Gastroesophageal sphincter (tissue), 3 donors: ENCODE measurements around the gene YY2.

Source experiments
- CTCF ChIP-seq, 4 experiments: fragments of 200-600 bp in 2 of 4; fragments of 450-650 bp in 2 of 4; sonication (generic) in 1 of 4; IDR thresholded peaks; one replicate each; pipeline ENCODE4 v1.5.1; 2017 to 2019; ENCODE audit warnings: antibody characterized with exemption in 4 of 4, mild to moderate bottlenecking in 2 of 4, moderate library complexity in 2 of 4
- POLR2A ChIP-seq, 2 donors: fragments of 450-650 bp; IDR thresholded peaks; one replicate each; pipeline ENCODE4 v1.6.1; 2017; ENCODE audit warnings: antibody characterized with exemption in 2 of 2, mild to moderate bottlenecking in 2 of 2, moderate library complexity in 1 of 2

- TF ChIP-seq CTCF (IDR thresholded peaks at IDR 0.05) (no peak), POLR2A (IDR thresholded peaks at IDR 0.05) (no peak)
These were observed 9.6 kb downstream of the YY2 start for GRCh38 chrX:21865436-21865835.
